Common myeloid progenitor, CD34-positive (primary cell): ENCODE data around the gene SNTG2.
"Not testable (repeated sequence)": the region's sequence is repeated elsewhere in the genome, so short reads cannot be mapped to it uniquely, and the experiment has no call there.

Experiments used
- CTCF ChIA-PET: fragments of 350-600 bp; sonication (Branson Sonifier 250); formaldehyde crosslinking; loops from one replicate; lab custom pipeline; 2021; ENCODE audit warnings: antibody characterized with exemption; lab: Charles Lee
- POLR2A ChIA-PET: fragments of 350-600 bp; sonication (Branson Sonifier 250); formaldehyde crosslinking; loops from one replicate; lab custom pipeline; 2021; ENCODE audit warnings: antibody characterized with exemption; lab: Charles Lee
- DNase-seq, 3 donors: peaks; one replicate each; pipeline versions ENCODE4 v3.0.0 to v3.0.0-alpha.2; 2013
- H3K27ac ChIP-seq, 2 experiments: 1 replicate in 1 of 2; 2 replicates in 1 of 2; pipeline ENCODE4 v1.7.0; 2013; ENCODE audit warnings: inconsistent platforms in 2 of 2, low read length in 2 of 2, mild to moderate bottlenecking in 2 of 2, low read depth in 1 of 2, moderate library complexity in 1 of 2; ENCODE audit not compliant: severe bottlenecking in 2 of 2, insufficient read depth in 1 of 2, poor library complexity in 1 of 2
- H3K27me3 ChIP-seq, 5 experiments: replicated peaks in 2 of 5; 1 replicate in 3 of 5; 2 replicates in 2 of 5; pipeline versions ENCODE4 v1.6.1 to v1.7.0; 2013; ENCODE audit warnings: low read length in 4 of 5, mild to moderate bottlenecking in 2 of 5, moderate library complexity in 2 of 5, inconsistent platforms in 1 of 5; ENCODE audit not compliant: insufficient read depth in 5 of 5, control insufficient read depth in 4 of 5
- H3K36me3 ChIP-seq, 4 experiments: 1 replicate in 2 of 4; 2 replicates in 2 of 4; pipeline versions ENCODE4 v1.6.1 to v1.7.0; 2013; ENCODE audit warnings: low read length in 3 of 4, control low read depth in 1 of 4, mild to moderate bottlenecking in 1 of 4; ENCODE audit not compliant: control insufficient read depth in 4 of 4, insufficient read depth in 4 of 4
- H3K4me1 ChIP-seq, 4 experiments: 1 replicate in 3 of 4; 2 replicates in 1 of 4; pipeline versions ENCODE4 v1.6.1 to v1.7.1; 2013; ENCODE audit warnings: low read length in 3 of 4, mild to moderate bottlenecking in 3 of 4, control low read depth in 1 of 4, inconsistent platforms in 1 of 4, moderate library complexity in 1 of 4; ENCODE audit not compliant: control insufficient read depth in 4 of 4, insufficient read depth in 4 of 4; ENCODE audit errors: control extremely low read depth in 1 of 4
- H3K4me3 ChIP-seq, 7 experiments: 1 replicate in 4 of 7; 2 replicates in 3 of 7; pipeline versions ENCODE4 v1.5.1 to v1.7.0; 2013; ENCODE audit warnings: mild to moderate bottlenecking in 7 of 7, low read length in 6 of 7, moderate library complexity in 6 of 7, inconsistent platforms in 2 of 7, low read depth in 2 of 7, control low read depth in 1 of 7; ENCODE audit not compliant: insufficient read depth in 4 of 7, control insufficient read depth in 1 of 7; ENCODE audit errors: extremely low read depth in 1 of 7
- H3K9me3 ChIP-seq, 5 experiments: 1 replicate in 4 of 5; 2 replicates in 1 of 5; pipeline versions ENCODE4 v1.6.1 to v1.7.1; 2013; ENCODE audit warnings: low read length in 4 of 5, mild to moderate bottlenecking in 2 of 5, inconsistent platforms in 1 of 5, low read depth in 1 of 5, moderate library complexity in 1 of 5; ENCODE audit not compliant: control insufficient read depth in 4 of 5, insufficient read depth in 2 of 5; ENCODE audit errors: control extremely low read depth in 1 of 5
- WGBS: methylation state at CpG from one replicate; pipeline ENCODE4 v1.1.5; 2013; ENCODE audit not compliant: insufficient coverage; 5-methylcytosine and 5-hydroxymethylcytosine counted together

Gene SNTG2

DNA sequence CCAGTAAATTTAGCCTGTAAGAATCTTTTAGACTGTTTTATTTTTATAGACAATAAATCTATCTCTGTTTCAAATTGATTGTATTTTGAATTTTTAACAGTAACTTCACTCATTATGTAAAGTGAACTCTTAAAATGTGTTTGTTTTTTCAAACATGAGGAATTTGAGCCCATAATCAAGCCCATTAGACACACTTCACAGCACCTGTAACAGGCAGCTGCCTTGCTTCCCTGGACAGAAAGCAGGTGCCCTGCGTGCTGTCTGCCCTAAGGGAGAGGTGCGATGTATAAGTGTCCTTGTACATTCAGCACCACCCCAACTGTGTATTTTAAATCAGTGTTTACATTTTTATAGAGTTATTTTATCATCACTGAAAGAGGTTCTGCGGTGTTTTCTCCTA, 276.1 kb downstream of the SNTG2 start:
- CTCF ChIA-PET, result no interaction called here
- no peak overlapping the region for H3K27ac ChIP-seq
- DNase-seq, result no peak
- POLR2A ChIA-PET, result no interaction called here
- no CpG with 5 or more reads among the region's 3 CpGs for WGBS
- H3K4me3 ChIP-seq, result no peak overlapping the region
- H3K27me3 ChIP-seq, result peaks cover 0 to 1% (median 0%) of the 10 kb centered on the region in 5 experiments
- H3K4me1 ChIP-seq, result no peaks in the 10 kb centered on the region
- H3K36me3 ChIP-seq, result no peaks in the 10 kb centered on the region
- no peaks in the 10 kb centered on the region for H3K9me3 ChIP-seq

DNA sequence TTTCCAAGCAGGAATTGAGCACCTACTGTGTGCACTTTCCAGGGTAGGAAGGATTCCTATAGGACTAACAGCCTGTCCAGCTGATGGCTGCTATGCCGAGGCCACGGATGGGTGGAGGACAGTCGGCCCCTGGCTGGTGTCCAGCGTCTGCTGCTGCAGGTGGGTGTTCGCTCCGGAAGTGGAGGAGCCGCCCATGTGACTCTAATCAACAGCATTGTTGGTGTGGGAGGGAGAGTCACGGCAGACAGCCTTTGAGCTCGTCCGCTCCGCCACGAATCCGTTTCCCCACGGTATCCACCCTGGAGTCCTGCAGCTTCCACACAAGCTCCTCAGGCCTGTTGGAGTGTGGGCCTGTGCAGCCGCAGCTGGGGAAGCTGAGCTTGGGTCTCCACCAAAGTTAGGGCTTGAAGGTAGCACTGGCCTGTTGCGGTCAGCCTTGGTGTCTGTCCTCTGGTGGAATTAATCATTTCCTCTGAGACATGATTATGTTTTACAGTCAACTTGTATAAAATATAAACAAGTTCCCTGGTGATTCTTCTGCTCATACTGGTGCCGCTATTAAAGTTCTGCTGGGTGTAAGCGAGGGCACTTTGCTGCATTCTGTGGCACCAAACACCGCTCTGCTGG, 276.7 kb downstream of the SNTG2 start:
- CTCF ChIA-PET, result no interaction called here
- Histone ChIP-seq H3K36me3 (no peaks in the 10 kb centered on the region), H3K9me3 (no peaks in the 10 kb centered on the region), H3K27ac (no peak overlapping the region), H3K4me3 (no peak overlapping the region), H3K27me3 (peaks cover 0 to 1% (median 0%) of the 10 kb centered on the region in 5 experiments), H3K4me1 (no peaks in the 10 kb centered on the region)
- no peak for DNase-seq
- POLR2A ChIA-PET, result no interaction called here
- 89% methylated on average over 12 of the region's 19 CpGs for WGBS

DNA sequence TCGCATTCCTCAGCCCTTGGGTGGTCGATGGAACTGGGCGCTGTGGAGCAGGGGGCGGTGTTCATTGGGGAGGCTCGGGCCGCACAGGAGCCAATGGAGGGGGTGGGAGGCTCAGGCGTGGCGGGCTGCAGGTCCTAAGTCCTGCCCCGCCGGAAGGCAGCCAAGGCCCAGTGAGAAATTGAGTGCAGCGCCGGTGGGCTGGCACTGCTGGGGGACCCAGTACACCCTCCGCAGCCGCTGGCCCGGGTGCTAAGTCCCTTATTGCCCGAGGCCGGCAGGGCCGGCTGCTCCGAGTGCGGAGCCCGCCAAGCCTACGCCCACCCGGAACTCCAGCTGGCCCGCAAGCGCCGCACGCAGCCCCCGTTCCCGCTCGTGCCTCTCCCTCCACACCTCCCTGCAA, 278.9 kb downstream of the SNTG2 start:
- CTCF ChIA-PET, H3K4me3 ChIP-seq, POLR2A ChIA-PET, H3K9me3 ChIP-seq, DNase-seq, H3K36me3 ChIP-seq, H3K27me3 ChIP-seq, H3K27ac ChIP-seq, H3K4me1 ChIP-seq: not testable (repeated sequence)
- 98% methylated on average over 28 of the region's 30 CpGs for WGBS

DNA sequence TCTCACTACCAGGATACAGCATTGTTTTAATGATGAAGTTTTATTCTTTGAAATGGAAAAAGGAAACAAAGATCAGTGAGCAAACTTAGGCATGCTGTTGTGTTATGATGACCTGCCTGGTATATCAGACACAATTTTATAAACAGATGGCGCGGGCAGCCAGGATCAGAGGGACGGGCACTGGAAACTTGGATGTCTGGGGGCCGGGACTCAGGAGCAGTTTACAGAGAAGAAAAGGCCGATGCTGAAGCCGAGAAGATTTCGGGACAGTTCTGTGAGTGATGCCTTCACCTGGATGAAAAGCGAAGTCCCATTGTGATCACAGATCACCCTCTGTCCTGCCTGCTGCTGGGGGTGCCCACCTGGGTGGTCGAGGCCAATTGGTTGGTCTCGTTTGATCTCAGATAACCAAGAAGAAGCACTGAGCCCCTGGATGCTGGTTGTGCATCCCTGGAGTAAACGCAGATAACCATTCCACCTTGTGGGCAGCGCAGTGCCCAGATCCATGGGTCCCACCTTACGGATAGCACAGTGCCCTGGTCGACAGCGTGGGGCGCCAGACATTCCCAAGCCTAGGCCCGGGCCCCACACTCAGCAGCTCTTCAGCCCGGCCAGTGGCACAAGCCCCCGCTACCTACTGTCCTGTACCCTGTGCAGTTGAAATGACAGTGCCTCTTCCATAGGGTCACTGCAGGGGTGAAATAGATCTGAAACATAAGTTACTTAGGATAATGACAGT, 279.7 kb downstream of the SNTG2 start:
- H3K4me3 ChIP-seq, result no peak overlapping the region
- 94% methylated on average over 19 of the region's 19 CpGs for WGBS
- ChIA-PET CTCF (no interaction called here), POLR2A (no interaction called here)
- no peaks in the 10 kb centered on the region for H3K9me3 ChIP-seq
- no peaks in the 10 kb centered on the region for H3K4me1 ChIP-seq
- DNase-seq, result no peak
- no peaks in the 10 kb centered on the region for H3K36me3 ChIP-seq
- H3K27me3 ChIP-seq, result peaks cover 0 to 1% (median 0%) of the 10 kb centered on the region in 5 experiments
- no peak overlapping the region for H3K27ac ChIP-seq

DNA sequence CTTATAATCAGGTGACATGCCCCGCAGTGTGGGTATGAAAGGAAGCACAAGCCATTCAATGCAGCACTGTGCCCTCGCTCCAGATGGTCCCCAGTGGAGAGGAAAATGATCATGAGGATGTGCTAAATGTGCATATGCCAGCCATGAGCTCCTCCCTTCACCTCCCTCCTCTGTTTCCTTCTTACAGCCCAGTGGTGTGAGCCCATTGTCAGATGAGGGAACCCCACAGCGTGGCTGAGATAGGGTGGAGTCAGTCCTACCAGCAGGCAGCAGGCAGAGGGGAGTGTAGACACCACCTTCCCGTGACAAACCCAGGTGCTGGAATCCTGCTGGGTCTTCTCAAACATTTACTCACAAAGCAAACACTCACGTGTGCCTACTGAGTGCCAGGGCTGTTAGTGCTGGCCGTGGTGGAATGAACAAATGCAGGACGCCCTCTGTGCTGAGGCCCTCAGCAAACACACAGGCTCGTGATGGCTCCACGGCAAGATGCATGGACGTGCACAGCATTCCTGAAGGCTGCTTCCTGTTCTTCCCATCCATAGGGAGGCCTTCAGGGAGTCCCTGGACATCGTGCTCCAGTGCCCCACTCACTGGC, 280.9 kb downstream of the SNTG2 start:
- H3K27me3 ChIP-seq, result no peaks in the 10 kb centered on the region
- POLR2A ChIA-PET, result interaction anchor here (0.6 kb wide), 1 partner anchor 262 kb away, joined by 4 read pairs; no protein-coding TSS in a partner anchor

DNA sequence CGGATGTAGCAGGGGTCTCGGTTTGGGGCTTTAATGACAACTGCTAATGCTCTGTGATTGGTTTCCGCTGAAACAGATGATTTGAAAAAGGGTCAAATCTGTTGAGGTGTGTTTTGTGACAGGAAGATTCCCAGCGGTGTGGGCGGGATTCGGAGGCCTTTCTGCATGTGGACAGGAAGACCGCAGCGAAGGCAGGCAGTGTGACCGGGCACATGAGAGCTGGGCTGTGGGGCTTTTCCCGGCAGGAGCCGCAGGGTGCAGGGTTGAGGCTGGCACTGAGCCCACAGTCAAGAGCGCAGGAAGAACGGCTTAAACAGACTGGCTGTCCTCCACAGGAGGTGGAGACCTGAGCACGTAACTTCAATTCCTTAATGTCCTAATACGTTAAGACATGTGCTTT, 282.6 kb downstream of the SNTG2 start:
- ChIA-PET POLR2A (no interaction called here), CTCF (interaction anchor here (1.1 kb wide), 1 partner anchor 20 kb away, joined by 3 read pairs; no protein-coding TSS in a partner anchor)
- no peak for DNase-seq

More for the DNA sequence above, 280.9 kb downstream of the SNTG2 start:
- H3K27ac ChIP-seq, result no peak overlapping the region
- H3K36me3 ChIP-seq, result no peaks in the 10 kb centered on the region
- no peak overlapping the region for H3K4me3 ChIP-seq
- H3K4me1 ChIP-seq, result no peaks in the 10 kb centered on the region
- CTCF ChIA-PET, result no interaction called here
- 79% methylated on average over 9 of the region's 11 CpGs for WGBS
- no peak for DNase-seq
- no peaks in the 10 kb centered on the region for H3K9me3 ChIP-seq

DNA sequence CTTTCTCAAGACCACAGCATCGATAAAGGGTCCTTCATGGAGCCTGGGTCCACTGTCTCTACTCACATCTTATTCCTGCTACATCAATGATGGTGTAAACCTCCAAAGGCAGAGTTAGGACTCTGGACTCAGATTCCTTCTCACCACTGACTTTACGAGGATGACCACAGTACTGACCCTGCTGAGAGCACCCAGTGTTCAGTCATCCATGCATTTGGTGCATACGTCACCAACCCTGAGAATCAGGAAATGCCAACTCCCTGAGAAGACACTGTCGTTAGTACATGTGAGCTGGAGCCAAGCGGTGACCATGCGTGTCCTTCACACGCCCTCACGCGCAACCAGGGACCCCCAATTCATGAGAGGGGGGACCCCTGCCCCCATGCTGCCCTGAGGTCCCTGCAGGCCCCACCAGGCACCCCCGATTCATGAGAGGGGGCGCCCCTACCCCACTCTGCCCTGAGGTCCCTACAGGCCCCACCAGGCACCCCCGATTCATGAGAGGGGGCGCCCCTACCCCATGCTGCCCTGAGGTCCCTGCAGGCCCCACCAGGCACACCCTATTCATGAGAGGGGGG, 284.2 kb downstream of the SNTG2 start:
- no peak for DNase-seq
- H3K9me3 ChIP-seq, result no peaks in the 10 kb centered on the region
- no peak overlapping the region for H3K4me3 ChIP-seq
- H3K27me3 ChIP-seq, result no peaks in the 10 kb centered on the region
- no peak overlapping the region for H3K27ac ChIP-seq
- POLR2A ChIA-PET, result no interaction called here
- peaks cover 0 to 8% (median 3%) of the 10 kb centered on the region in 4 experiments for H3K4me1 ChIP-seq
- CTCF ChIA-PET, result no interaction called here
- 90% methylated on average over 7 of the region's 13 CpGs for WGBS
- no peaks in the 10 kb centered on the region for H3K36me3 ChIP-seq

More for the DNA sequence above, 282.6 kb downstream of the SNTG2 start:
- no peaks in the 10 kb centered on the region for H3K9me3 ChIP-seq
- H3K27me3 ChIP-seq, result no peaks in the 10 kb centered on the region
- H3K4me1 ChIP-seq, result no peaks in the 10 kb centered on the region
- no peaks in the 10 kb centered on the region for H3K36me3 ChIP-seq
- H3K4me3 ChIP-seq, result no peak overlapping the region
- 96% methylated on average over 15 of the region's 15 CpGs for WGBS
- no peak overlapping the region for H3K27ac ChIP-seq
